Vagina (tissue), 2 donors: Measurements from ENCODE around the gene FAM209A. TPM values are rescaled to one million over a fixed set of nuclear protein-coding genes. Genes with fewer than 3 reads are reported as not detected.

Source experiments
- DNase-seq, 2 donors: peaks; one replicate each; pipeline ENCODE4 v3.0.0-alpha.2; 2017; ENCODE audit errors: extremely low spot score in 2 of 2
- H3K27ac ChIP-seq: fragments of 200-600 bp; sonication (generic); one replicate; pipeline ENCODE4 v1.5.1; 2019
- H3K27me3 ChIP-seq: fragments of 200-600 bp; sonication (generic); one replicate; pipeline ENCODE4 v1.5.1; 2019
- H3K36me3 ChIP-seq, 2 donors: fragments of 200-600 bp; sonication (generic); one replicate each; pipeline ENCODE4 v1.5.1; 2017 to 2019
- H3K4me1 ChIP-seq: fragments of 200-600 bp; sonication (generic); one replicate; pipeline ENCODE4 v1.5.1; 2019
- H3K4me3 ChIP-seq, 2 donors: fragments of 200-600 bp; sonication (generic); 1 replicate in 1 of 2; 2 replicates in 1 of 2; pipeline ENCODE4 v1.5.1; 2016 to 2019
- H3K9me3 ChIP-seq: fragments of 200-600 bp; sonication (generic); one replicate; pipeline ENCODE4 v1.5.1; 2019
- CTCF ChIP-seq, 3 experiments: fragments of 450-650 bp in 2 of 3; fragments of 200-600 bp in 1 of 3; sonication (generic) in 1 of 3; IDR thresholded peaks; one replicate each; pipeline ENCODE4 v1.5.1; 2017 to 2019; ENCODE audit warnings: antibody characterized with exemption in 3 of 3, mild to moderate bottlenecking in 2 of 3, moderate library complexity in 2 of 3
- POLR2A ChIP-seq, 2 donors: fragments of 450-650 bp; IDR thresholded peaks; one replicate each; pipeline ENCODE4 v1.6.1; 2017; ENCODE audit warnings: antibody characterized with exemption in 2 of 2, mild to moderate bottlenecking in 2 of 2, moderate library complexity in 2 of 2
- POLR2AphosphoS5 ChIP-seq, 2 donors: sonication (generic); formaldehyde crosslinking; IDR thresholded peaks; one replicate each; pipeline ENCODE4 v1.9.0; 2017; ENCODE audit warnings: antibody characterized with exemption in 2 of 2, mild to moderate bottlenecking in 2 of 2, low read depth in 1 of 2; ENCODE audit not compliant: insufficient read depth in 1 of 2
- intact Hi-C: fragments of 100-400 bp; cut with DNase I; formaldehyde crosslinking; loops from one replicate; pipeline ENCODE4 v1.15.1; 2023
- total RNA-seq: library from RNA; depleted of rRNA; stranded (reverse); fragments of >200 nt; gene quantifications from one replicate; pipeline ENCODE4 v1.2.3, GENCODE V29; 2016

The FAM209A gene
- total RNA-seq, 1 donor from 2014 or later, result not detected

- DNase-seq, result no peak
- Histone ChIP-seq H3K27me3 (no peaks in the 10 kb centered on the region), H3K36me3 (peaks cover 4 to 59% of the 10 kb centered on the region in 2 donors), H3K4me1 (no peaks in the 10 kb centered on the region), H3K9me3 (peaks cover 8% of the 10 kb centered on the region), H3K27ac (no peak overlapping the region), H3K4me3 (no peak overlapping the region)
- TF ChIP-seq CTCF (IDR thresholded peaks at IDR 0.05) (no peak), POLR2A (IDR thresholded peaks at IDR 0.05) (no peak), POLR2AphosphoS5 (IDR thresholded peaks at IDR 0.05; ENCODE audit: insufficient read depth in 1 of 2, low read depth in 1 of 2) (no peak)
- intact Hi-C loops, result no loop called here
These were observed 7.9 kb upstream of the FAM209A start for GRCh38 chr20:56516631-56517030.

GRCh38 chr20:56517211-56517610 is 7.3 kb upstream of the FAM209A start:
- no peak for DNase-seq
- H3K27ac ChIP-seq, result no peak overlapping the region
- H3K27me3 ChIP-seq, result no peaks in the 10 kb centered on the region
- no peak for TF ChIP-seq POLR2AphosphoS5 (IDR thresholded peaks at IDR 0.05; ENCODE audit: insufficient read depth in 1 of 2, low read depth in 1 of 2)
- TF ChIP-seq CTCF (IDR thresholded peaks at IDR 0.05), result no peak
- no peak for TF ChIP-seq POLR2A (IDR thresholded peaks at IDR 0.05)
- no peak overlapping the region for H3K4me3 ChIP-seq
- intact Hi-C loops, result no loop called here
- H3K4me1 ChIP-seq, result no peaks in the 10 kb centered on the region
- H3K36me3 ChIP-seq, result peaks cover 4 to 59% of the 10 kb centered on the region in 2 donors
- peaks cover 8% of the 10 kb centered on the region for H3K9me3 ChIP-seq

GRCh38 chr20:56517641-56518040 is 6.9 kb upstream of the FAM209A start:
- TF ChIP-seq POLR2A (IDR thresholded peaks at IDR 0.05) (no peak), POLR2AphosphoS5 (IDR thresholded peaks at IDR 0.05; ENCODE audit: insufficient read depth in 1 of 2, low read depth in 1 of 2) (no peak), CTCF (IDR thresholded peaks at IDR 0.05) (no peak)
- H3K27me3 ChIP-seq, result no peaks in the 10 kb centered on the region
- intact Hi-C loops, result no loop called here
- H3K9me3 ChIP-seq, result peaks cover 8% of the 10 kb centered on the region
- no peak overlapping the region for H3K27ac ChIP-seq
- no peak overlapping the region for H3K4me3 ChIP-seq
- DNase-seq, result no peak
- H3K4me1 ChIP-seq, result no peaks in the 10 kb centered on the region
- H3K36me3 ChIP-seq, result peaks cover 4 to 59% of the 10 kb centered on the region in 2 donors

GRCh38 chr20:56518126-56518525 is 6.4 kb upstream of the FAM209A start:
- Histone ChIP-seq H3K27ac (no peak overlapping the region), H3K36me3 (peaks cover 4 to 59% of the 10 kb centered on the region in 2 donors), H3K27me3 (no peaks in the 10 kb centered on the region), H3K4me1 (no peaks in the 10 kb centered on the region), H3K4me3 (no peak overlapping the region), H3K9me3 (peaks cover 8% of the 10 kb centered on the region)
- no peak for TF ChIP-seq POLR2AphosphoS5 (IDR thresholded peaks at IDR 0.05; ENCODE audit: insufficient read depth in 1 of 2, low read depth in 1 of 2)
- no peak for TF ChIP-seq CTCF (IDR thresholded peaks at IDR 0.05)
- TF ChIP-seq POLR2A (IDR thresholded peaks at IDR 0.05), result no peak
- intact Hi-C loops, result no loop called here
- DNase-seq, result no peak

- no peak for TF ChIP-seq CTCF (IDR thresholded peaks at IDR 0.05)
- no peak for TF ChIP-seq POLR2AphosphoS5 (IDR thresholded peaks at IDR 0.05; ENCODE audit: insufficient read depth in 1 of 2, low read depth in 1 of 2)
- TF ChIP-seq POLR2A (IDR thresholded peaks at IDR 0.05), result no peak
- intact Hi-C loops, result no loop called here
These were observed 5.7 kb upstream of the FAM209A start for GRCh38 chr20:56518721-56519398.

More at GRCh38 chr20:56518721-56519398, 5.7 kb upstream of the FAM209A start:
- Histone ChIP-seq H3K4me1 (no peaks in the 10 kb centered on the region), H3K9me3 (peaks cover 8% of the 10 kb centered on the region), H3K4me3 (no peak overlapping the region), H3K27ac (no peak overlapping the region), H3K27me3 (no peaks in the 10 kb centered on the region), H3K36me3 (peaks cover 4 to 53% of the 10 kb centered on the region in 2 donors)
- DNase-seq, result no peak
